ENCODE results near the gene CFAP100.

DNA sequence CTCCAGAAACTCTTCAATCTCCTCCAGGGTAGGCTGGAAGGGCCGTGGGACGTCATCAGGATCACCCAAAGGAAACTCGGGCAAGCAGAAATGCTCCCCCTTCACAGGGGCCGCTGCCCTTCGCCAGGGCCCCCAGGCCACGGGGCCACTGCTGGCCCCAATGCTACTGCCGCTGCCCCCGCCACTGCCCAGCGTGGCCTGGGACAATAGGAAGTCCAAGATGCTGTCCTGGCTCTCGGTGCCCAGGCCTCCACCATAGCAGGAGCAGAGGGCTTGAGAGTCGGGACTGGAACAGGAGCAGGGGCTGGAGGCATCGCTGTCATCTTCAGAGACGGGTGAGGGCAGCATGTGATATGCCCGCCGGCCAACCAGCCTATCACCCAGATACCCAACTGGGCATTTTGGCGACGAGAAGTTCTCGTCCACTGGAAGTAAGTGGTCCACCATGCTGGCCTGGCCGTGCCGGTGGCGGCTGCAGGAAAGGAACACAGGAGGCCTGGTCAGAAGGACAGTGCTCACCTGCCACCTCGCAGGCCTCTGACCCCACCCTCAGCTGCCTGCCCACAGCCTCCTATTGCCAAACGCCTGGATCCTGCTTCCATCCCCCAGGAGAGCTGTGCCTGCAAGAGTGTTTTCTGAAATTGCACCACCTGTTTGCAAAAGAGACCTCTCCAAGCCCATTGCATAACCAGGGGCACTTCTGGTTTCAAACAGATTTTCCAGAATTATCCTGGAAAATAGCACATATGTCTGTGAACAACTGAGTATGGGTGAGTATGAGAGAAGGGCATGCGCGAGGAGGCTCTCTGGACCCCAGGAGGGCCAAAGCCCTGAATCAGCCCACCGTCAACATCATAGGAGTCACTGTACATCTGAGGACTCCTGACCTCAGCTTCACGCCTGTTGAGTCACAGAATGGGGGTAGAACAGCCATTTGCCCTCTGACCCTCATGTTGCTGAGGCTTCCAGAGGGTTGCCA is 41.9 kb upstream of the CFAP100 start:
- TF ChIP-seq GATA2 (IDR thresholded peaks at IDR 0.05; ENCODE audit: low read depth, low read length) (no peak), GATA3 (IDR thresholded peaks at IDR 0.05; ENCODE audit: low read depth, low read length) (no peak)
